ENCODE data around the gene SULT1E1. TPM values are rescaled to one million over a fixed set of nuclear protein-coding genes. Genes with fewer than 3 reads are reported as not detected.

SULT1E1 gene
- total RNA-seq, 4 donors from 2014 or later = not detected

- Histone ChIP-seq H3K27ac (no peak overlapping the region), H3K9me3 (no peaks in the 10 kb centered on the region), H3K27me3 (no peaks in the 10 kb centered on the region), H3K4me3 (no peak overlapping the region), H3K36me3 (no peaks in the 10 kb centered on the region), H3K4me1 (no peaks in the 10 kb centered on the region)
- intact Hi-C loops (cut with DNase I; ENCODE audit: low total_unique reads) (no loop called here), in situ Hi-C loops (cut with MboI; ENCODE audit: low sequenced_read_pairs in 4 of 4) (no loop called here)
- TF ChIP-seq POLR2A (IDR thresholded peaks at IDR 0.05) (no peak), CTCF (IDR thresholded peaks at IDR 0.05 in 4 of 5, conservative IDR thresholded peaks at IDR 0.05 in 1 of 5) (no peak)
- DNase-seq (no peak), ATAC-seq (no peak)
These were observed 16.6 kb downstream of the SULT1E1 start for GRCh38 chr4:69843301-69843700.

- no peaks in the 10 kb centered on the region for H3K27me3 ChIP-seq
- no peaks in the 10 kb centered on the region for H3K9me3 ChIP-seq
- no peak overlapping the region for H3K27ac ChIP-seq
- H3K36me3 ChIP-seq = no peaks in the 10 kb centered on the region
- intact Hi-C loops (cut with DNase I; ENCODE audit: low total_unique reads) = no loop called here
- H3K4me3 ChIP-seq = no peak overlapping the region
- no peak for ATAC-seq
- H3K4me1 ChIP-seq = no peaks in the 10 kb centered on the region
- TF ChIP-seq POLR2A (IDR thresholded peaks at IDR 0.05) (no peak), CTCF (IDR thresholded peaks at IDR 0.05 in 4 of 5, conservative IDR thresholded peaks at IDR 0.05 in 1 of 5) (no peak)
- no peak for DNase-seq
- in situ Hi-C loops (cut with MboI; ENCODE audit: low sequenced_read_pairs in 4 of 4) = no loop called here
These were observed 21.0 kb downstream of the SULT1E1 start for GRCh38 chr4:69838977-69839376.

DNA sequence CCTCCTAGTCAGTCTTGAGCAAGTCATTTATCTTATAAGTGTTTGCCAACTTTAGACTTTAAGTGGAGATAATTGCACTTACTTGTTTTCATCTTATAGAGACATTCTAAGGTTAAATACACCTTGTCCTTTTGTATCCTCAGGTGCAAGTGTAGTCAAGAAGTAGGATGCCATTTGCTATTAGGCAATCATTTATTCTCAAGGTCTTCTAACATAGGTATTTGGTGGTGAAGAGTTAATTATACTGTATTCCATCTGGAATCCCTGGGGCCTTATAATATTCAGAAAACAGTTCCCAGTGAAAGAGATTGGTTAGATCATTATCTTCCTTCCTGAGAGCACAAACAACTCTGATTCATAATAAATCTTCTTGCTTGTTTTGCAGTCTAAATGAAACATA lies 23.7 kb downstream of the SULT1E1 start:
- Histone ChIP-seq H3K4me3 (no peak overlapping the region), H3K27ac (no peak overlapping the region), H3K36me3 (no peaks in the 10 kb centered on the region), H3K9me3 (no peaks in the 10 kb centered on the region), H3K4me1 (no peaks in the 10 kb centered on the region), H3K27me3 (no peaks in the 10 kb centered on the region)
- TF ChIP-seq POLR2A (IDR thresholded peaks at IDR 0.05) (no peak), CTCF (IDR thresholded peaks at IDR 0.05 in 4 of 5, conservative IDR thresholded peaks at IDR 0.05 in 1 of 5) (no peak)
- DNase-seq (no peak), ATAC-seq (no peak)
- intact Hi-C loops (cut with DNase I; ENCODE audit: low total_unique reads) = no loop called here
- in situ Hi-C loops (cut with MboI; ENCODE audit: low sequenced_read_pairs in 4 of 4) = no loop called here

- Histone ChIP-seq H3K27me3 (no peaks in the 10 kb centered on the region), H3K36me3 (no peaks in the 10 kb centered on the region), H3K4me3 (no peak overlapping the region), H3K27ac (no peak overlapping the region), H3K9me3 (no peaks in the 10 kb centered on the region), H3K4me1 (no peaks in the 10 kb centered on the region)
- intact Hi-C loops (cut with DNase I; ENCODE audit: low total_unique reads) = no loop called here
- no peak for DNase-seq
- no peak for TF ChIP-seq POLR2A (IDR thresholded peaks at IDR 0.05)
- ATAC-seq = no peak
- in situ Hi-C loops (cut with MboI; ENCODE audit: low sequenced_read_pairs in 4 of 4) = no loop called here
These were observed 24.2 kb downstream of the SULT1E1 start for GRCh38 chr4:69835766-69836165.

- no peak overlapping the region for H3K4me3 ChIP-seq
- no peaks in the 10 kb centered on the region for H3K9me3 ChIP-seq
- ATAC-seq = no peak
- no peak overlapping the region for H3K27ac ChIP-seq
- no peaks in the 10 kb centered on the region for H3K4me1 ChIP-seq
- no peaks in the 10 kb centered on the region for H3K36me3 ChIP-seq
- no peaks in the 10 kb centered on the region for H3K27me3 ChIP-seq
- TF ChIP-seq CTCF (IDR thresholded peaks at IDR 0.05 in 4 of 5, conservative IDR thresholded peaks at IDR 0.05 in 1 of 5) (no peak), POLR2A (IDR thresholded peaks at IDR 0.05) (no peak)
- in situ Hi-C loops (cut with MboI; ENCODE audit: low sequenced_read_pairs in 4 of 4) (no loop called here), intact Hi-C loops (cut with DNase I; ENCODE audit: low total_unique reads) (no loop called here)
- no peak for DNase-seq
These were observed 26.7 kb downstream of the SULT1E1 start for GRCh38 chr4:69833251-69833650.
